ENCODE measurements around the gene TMEM123.

DNA sequence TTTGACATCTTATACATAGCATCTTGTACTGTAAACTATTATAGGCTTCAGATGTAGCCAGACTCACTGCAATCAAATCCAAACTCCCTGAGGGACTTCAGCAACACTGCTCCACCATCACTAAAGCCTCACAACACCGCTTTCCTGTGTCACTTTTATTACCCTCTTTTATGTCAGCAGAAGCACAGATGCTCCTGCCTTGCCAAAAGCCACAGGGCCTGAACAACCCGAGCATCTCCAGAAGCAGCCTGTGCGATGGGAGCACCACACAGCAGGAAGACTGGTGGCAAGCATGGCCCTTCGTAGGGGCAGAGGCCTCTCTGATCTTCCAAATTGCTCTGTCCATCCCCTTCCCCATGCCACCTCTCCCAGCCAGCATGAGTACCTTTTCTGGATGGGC lies 22.9 kb downstream of the TMEM123 start:
- TF ChIP-seq POLR2A (IDR thresholded peaks at IDR 0.05; ENCODE audit: low read depth, low read length) (no peak), SPI1 (IDR thresholded peaks at IDR 0.05; ENCODE audit: low read depth, low read length) (no peak), POLR2AphosphoS5 (IDR thresholded peaks at IDR 0.05; ENCODE audit: low read depth, low read length) (no peak)

All from GM12891 (cell line).